HuH-7 (cell line): ENCODE measurements around the gene SND1.

Experiments used
- DNase-seq: peaks from one replicate; pipeline ENCODE4 v3.0.0; 2011; ENCODE audit warnings: low spot score

SND1 gene

DNA sequence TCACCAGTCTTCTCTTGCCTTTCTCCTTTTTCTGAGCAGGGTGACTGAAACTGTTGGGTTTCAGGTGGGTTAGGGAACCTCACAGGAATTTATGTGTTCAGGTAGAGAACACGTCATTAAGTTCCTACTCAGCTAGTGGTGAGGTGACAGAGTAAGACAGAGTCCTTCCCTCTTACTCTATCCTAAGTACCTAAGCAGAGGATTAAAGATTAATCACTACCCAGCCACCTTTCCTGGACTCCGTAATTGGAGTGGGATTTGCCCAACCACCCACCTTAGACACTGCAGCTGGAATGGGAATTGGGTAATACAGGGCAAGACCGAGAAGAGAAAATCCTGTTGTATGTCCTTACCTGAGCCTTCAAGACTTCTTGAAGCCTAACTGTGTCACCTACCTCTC lies 221.2 kb downstream of the SND1 start:
- DNase-seq = no peak

DNA sequence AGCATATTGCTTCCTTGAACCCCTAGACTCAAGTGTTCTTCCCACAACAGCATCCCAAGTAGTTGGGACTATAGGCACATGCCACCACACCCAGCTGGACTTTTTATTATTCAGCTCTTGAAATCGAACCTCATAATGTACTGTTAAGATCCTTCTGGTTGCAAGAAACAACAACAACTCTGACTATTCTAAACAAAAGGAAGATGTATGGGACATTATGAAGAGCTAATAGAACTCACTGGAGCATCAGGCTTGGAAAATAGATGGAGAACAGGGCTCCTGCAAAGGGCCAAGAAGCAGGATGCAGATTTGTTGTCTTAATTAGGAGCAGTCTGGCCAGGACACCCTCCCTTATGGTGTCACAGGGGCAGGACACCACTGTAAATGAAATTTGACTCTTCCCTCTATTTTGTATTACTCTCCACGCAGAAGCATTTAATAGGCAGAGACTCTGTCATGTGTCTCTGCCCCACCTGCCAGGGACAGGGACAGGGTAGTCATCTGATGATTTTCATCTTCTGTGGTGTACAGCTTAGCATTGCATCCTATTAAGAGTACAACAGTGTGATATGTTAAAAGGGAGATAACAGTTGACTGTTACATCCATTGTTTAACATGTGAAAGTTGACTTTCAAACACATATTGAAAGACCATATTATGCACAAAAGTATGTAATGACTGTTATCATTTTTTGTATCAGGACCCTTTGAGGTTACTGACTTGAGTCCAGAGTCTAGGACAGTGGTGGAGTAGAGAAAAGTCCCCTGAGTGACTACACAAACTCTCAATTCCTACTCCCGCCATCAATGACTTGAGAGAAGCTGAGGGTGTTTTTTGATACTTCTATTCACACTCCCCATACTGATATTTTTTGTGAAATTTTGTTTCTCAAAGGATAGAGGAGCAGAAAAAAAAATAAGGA lies 222.0 kb downstream of the SND1 start:
- DNase-seq = no peak

DNA sequence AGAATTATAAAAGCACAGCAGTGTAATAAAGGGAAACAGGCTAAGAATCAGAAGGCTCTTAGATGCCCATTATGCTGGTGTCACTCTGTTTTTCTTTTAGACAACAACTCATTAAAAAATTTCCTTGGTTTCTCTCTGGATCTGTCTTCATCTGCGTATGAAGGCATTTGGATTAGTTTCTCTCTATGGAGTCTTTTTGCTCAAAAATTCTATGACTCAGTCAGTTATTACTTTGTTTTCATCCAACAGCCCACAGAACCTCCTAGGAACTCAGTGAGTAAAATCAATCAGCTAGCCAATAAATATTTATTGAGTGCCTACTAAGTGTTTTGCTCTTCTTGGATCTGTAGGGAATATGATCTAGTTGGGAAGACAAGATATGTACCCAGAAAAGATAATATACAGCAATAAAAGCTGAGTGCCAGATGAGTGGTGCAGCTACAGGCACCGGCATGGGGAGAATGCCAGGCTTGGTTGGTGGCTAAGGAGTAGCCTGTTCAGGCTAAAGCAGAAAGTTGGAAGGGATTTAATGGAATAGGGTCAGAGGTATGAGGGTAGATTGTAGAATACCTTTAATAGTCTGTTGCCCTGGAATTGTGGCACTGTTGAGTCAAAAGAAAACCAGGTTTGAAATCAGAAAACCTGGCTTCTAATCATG lies 223.1 kb downstream of the SND1 start:
- no peak for DNase-seq

DNA sequence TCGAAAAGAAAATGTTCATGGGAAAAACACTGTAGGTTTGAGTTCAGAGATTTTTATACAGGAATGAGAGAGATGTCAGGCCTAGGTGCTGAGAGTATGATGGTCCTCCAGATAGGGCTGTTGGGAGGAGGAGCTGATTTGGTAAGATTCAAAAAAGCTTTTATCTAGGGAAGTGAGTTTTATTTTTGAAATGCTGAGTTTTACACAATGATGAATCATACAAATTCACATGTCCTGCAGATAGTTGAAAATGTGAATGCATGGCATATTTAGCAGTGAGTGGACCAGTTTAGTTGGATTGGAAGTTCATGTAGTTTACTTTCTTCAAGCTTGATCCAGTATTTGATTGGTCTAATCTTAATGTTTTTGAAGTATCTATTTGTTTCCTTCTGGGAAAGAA lies 224.4 kb downstream of the SND1 start:
- DNase-seq = no peak

DNA sequence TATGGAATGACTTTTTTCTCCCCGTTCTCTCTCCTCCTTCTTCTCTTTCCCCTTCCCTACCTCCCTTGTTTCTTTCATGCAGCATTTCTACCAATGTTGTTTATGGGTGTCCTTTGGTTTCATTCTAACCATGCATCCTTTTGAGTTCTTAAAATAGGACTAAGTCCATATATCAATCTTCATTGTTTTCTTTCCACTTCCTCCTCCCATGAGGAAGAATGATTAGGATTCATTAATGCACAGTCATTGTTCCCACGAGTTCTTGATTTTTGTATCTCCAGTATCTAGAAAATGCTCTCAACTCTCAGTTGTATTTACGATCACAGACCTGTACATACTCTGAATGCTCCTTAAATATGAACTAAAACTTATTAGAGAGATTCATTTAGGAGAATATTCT lies 226.0 kb downstream of the SND1 start:
- no peak for DNase-seq

DNA sequence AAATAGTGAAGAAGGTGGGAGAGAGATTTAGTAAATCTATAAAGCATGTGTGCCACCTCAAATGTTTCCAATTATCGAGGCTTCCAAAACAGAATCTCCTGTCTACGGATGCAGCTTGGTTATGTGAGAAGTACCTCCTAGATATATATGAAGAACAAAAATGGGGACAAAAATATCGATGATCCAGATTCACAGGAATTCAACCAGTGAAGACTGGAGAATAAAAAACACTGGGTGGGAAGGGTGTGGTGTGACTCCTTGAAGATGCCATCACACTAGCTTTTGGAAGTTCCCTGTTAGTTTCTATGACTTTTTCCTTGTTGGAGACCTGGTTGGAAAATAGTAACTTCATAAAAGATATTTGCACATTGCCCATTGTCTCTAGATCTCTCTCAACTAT lies 226.8 kb downstream of the SND1 start:
- DNase-seq = no peak

DNA sequence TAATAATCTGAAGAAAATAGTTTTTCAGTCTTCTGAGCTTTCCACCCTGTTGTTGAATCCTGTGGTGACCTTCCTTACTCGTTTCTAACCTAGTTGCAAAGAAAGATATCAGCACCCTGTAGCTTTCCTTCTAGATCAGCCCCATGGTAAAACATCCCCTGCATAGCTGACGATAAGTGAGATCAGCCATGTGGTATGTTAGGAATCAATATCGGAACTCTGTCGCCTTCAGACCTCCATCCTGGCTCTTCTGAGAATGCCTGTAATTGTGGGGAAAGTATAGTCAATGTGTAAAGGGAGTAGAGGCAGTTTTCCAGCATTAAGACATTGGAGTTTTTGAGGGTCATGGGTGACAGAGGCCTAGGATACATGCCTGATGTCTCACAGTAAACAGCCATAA lies 227.4 kb downstream of the SND1 start:
- DNase-seq = no peak

DNA sequence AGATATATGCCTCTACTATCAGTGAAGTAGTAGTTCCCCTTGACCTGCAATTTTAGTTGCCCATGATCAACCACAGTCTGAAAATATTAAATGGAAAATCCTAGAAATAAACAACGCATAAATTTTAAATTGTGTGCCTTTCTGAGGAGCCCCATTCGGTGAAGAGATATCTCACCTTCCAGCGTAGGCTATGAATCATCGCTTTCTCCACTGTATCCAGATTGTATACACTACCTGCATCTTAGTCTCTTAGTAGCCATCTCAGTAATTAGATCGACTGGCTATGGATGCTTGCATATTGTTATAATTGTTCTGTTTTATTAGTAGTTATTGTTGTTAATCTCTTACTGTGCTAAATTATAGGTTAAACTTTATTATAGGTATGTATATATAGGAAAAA lies 227.9 kb downstream of the SND1 start:
- DNase-seq = no peak

DNA sequence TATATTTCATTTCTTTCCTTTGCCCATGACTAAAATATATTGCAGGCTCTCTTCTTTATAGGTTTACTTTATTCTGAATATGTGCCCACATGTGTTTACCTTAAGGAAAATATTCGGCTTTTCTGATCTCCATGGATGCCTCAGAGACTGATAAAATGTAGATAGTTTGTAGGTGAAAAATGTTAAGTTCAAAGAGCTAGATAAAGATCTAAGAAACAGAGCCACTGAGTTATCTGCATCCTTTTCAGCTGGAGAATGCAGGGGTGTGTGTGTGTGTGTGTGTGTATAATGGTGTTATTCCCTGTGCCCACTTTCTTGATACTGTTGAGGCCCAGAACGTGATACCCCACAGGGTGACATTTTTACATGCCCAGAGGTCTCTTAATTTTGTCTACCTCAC lies 228.5 kb downstream of the SND1 start:
- DNase-seq = no peak

DNA sequence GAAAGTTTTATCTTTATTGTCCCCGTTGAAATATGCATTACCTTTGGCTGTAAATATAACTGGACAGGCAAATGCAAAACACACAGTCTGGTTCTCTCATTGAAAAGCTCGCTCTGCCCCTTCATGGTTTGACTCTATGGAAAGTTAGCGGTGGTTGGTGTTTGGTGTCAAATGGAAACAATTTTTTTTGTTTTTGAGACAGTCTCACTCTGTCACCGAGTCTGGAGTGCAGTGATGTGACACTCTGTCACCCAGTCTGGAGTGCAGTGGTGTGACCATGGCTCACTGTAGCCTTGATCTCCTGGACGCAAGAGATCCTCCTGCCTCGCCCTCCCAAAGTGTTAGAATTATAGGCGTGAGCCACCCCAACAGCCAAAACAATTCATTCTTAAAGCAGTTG lies 229.6 kb downstream of the SND1 start:
- no peak for DNase-seq

DNA sequence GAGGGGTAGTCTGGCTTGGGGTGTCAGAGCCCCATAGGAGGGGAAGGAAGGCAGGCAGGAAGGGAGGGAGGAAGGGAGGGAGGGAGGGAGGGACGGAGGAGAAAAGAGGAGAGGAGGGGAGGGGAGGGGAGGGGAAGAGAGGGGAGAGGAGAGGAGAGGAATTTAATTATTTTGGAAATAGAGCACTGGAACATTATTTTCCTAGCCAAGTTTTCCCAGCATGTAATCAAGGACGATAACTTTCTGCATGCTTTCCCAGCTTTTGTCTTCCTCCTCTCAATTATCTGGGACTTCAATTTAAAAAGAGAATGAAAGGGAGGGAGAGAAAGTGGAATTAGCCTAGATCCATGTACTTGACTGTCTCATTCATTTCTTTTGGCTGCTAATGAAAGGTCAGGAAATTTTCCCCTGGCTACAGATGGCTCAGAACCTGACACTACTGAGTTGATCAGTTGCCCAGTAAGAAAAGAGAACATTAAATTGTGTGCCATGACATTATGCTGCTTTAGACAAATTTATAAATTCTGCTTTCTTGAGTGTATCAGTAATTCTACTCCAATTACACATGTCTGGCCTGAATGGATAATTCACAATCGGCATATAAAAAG lies 230.4 kb downstream of the SND1 start:
- DNase-seq = no peak

DNA sequence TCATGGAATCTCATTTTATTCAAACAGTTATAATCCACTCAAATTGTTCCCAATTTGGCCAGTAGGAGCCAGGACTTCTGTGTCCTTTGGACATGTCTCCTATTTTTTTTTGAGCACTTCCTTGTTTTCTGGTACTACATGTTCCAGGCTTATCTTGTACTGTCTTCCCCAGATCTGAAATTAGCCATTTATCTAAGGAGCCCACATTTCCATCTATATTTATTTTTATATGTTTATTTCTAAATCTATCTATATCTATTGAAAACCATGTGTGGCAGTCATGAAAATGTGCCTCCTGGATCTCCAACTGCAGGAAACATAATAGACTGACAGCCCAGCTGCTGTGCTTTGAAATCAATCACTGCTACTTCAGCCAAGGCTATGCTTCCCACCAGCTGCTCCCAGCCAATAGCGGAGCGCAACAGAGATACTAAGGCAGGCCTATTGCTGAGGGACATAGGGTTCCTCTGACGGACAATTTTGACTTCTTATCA lies 232.1 kb downstream of the SND1 start:
- DNase-seq = no peak

DNA sequence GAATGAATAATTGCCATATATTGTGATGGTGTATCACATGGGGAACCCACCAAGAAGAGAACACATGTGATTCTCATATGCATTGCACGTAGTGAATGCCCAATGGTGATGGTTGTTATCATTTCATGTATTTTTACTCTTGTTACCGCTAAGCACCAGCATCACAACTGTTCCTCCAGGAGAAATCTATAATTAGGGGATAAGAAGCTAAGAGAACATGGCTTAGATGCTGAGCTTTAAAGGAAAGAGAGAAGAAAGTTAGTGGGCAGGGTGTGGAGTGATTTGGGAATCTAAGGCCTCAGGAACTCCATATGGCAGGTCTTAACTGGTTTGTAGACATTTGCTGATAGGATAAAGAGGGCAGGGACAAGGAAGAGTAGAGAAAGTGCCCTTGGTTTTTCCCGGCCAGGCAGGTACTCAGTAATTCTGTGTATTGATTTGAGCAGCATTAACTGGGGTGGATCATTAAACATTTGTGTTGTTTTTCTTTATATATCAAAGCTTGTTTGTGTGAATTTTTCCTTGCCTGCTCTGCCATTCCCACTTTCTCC lies 233.3 kb downstream of the SND1 start:
- DNase-seq = no peak

DNA sequence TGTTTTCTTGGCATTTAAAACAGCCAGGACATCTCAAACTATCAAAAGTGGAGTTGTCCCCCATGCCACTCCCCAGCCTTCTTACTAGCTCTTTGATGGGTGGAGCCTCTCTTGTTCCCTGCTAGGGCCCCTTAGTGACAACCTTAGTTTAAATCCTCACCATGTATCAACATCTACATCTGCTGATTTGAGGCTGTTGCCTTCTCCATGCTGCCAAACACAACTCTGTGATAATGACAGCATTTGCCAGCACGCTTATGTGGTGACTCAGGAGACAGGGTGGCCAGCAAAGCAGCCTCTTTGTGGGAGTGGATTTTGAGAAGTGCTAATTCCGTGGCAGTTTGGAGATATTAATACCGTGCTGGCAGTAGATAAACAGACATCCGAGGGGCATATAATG lies 233.8 kb downstream of the SND1 start:
- DNase-seq = no peak

DNA sequence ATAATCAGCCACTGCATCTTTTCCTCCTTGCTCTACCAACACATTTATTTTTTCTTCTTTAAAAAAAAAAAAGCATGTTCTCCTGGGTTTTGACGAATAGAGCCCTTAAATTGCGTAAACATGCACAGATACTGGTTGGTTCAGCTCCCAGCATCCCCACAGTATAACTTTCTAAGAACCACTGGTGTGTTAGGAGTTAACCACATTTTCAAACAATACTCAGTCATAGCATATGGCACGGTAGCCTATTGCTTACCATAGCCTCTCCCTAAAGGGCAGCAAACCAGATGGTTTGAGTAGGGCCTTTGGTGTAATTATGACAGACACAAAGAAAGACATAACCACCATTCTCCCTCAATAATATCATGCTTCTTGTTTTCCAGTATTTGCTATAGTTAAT lies 234.3 kb downstream of the SND1 start:
- no peak for DNase-seq

DNA sequence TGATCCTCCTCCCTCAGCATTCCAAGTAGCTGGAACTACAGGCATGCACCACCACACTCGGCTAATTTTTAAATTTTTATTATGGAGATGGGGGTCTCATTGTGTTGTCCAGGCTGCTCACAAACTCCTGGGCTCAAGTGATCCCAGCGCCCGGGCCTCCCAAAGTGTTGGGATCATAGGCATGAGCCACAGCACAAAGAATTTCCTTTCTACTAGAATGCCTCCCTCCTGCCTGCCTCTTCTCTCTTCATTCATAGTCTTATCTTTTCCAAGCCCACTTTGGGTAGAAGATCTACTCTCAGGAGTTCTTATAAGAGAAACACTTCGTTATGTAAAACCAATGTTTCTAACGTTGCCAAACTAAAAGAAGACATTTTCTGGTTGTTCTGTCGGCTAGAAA lies 235.1 kb downstream of the SND1 start:
- no peak for DNase-seq

DNA sequence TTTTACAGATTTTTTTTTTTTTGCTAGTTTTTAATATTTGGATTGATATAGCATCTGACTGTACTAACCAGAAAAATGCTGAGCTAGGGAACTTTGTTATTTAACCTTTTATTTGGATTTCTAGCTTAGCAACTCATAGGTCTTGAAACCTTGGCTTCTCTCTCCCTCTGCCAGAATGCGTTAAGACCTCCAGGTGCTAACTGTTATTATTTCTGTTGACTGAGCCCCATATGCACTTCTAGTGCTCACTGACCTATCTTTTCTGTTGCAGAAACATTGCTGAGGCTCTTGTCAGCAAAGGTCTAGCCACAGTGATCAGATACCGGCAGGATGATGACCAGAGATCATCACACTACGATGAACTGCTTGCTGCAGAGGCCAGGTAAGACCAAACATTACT lies 235.6 kb downstream of the SND1 start:
- DNase-seq = no peak

DNA sequence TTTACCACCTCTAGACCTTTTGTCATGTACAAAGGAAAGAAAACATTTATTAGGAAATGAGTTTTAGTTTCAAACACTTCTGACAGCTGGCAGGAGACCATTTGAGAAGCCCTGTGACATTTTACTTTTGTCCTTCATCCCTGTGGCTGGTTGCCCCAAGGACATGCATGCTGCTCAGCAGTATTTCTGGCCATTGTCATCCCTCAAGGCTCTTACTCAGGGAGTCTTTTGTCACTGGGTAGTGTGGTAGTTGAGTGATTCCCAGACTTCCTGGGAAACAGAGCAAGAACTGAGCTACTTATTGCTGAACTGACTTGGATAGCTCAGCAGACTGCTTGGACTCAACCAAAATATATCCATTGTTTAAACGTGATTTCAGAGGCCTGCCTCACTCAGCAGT lies 236.4 kb downstream of the SND1 start:
- DNase-seq = no peak

DNA sequence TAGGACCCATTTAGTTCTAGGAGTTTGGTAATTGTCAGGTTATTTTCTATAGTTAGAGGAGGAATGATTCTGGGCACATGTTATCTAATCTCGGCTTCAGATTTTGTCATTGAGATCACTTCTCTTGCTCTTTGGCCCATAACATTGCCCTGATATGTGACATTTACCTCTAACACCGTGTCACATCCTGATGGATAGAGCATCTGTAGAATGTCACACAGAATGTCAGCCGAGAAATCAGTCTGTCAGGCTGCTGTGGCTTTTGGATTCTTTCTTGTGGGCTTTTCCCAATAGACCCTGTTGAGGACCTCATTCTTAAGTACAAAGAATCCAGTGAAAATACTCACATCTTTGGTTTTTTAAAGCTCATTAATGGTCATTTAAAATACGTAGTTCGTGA lies 236.8 kb downstream of the SND1 start:
- DNase-seq = no peak

DNA sequence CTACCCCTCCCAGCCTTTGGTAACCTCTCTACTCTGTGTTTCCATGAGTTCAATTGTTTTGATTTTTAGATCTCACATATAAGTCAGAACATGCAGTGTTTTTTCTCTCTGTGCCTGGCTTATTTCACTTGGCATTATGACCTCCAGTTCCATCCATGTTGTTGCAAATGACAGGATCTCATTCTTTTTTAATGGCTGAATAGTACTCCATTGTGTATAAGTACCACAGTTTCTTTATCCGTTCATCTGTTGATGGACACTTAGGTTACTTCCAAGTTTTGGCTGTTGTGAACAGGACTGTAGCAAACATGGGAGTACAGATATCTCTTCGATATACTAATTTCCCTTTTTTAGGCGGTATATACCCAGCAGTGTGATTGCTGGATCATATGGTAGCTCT lies 237.7 kb downstream of the SND1 start:
- DNase-seq = no peak

DNA sequence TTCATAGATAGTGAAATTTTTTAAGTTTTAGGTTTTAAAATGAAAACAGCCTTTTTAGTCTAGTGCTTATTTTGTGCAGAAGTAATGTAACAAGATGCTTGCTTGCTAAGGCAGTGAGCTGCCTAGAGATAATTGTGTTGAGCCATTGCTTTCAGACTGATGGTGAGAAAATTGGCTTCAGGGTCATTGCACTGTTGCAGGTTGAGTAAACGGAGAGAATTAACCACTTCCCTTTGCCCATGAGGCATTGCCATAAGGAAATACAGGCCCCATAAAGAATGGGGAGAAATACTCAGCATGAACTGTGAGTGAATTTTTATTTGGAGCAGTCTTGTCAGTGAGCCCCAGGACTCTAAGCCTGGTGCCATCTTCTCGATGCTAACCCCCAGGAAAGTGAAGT lies 238.7 kb downstream of the SND1 start:
- DNase-seq = no peak

DNA sequence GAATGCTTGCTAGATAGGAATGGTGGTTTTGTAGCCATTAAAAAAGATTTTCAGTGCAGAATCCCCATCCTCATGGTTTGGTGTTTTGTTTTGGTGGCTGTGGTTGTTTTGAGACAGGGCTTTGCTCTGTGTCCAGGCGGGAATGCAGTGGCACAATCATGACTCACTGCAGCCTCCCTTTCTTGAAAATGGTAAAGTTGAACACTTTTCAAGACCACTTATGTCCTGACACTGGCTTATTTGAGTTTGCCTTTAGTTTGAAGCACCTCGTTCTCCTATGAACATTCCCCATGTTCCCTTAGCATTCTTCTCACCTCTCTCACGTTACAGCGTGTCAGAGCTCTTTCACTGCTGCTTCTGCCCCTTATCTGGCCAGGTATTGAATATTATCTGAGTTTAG lies 239.2 kb downstream of the SND1 start:
- no peak for DNase-seq
